OCI-LY3 (cell line): Measurements from ENCODE around the gene GJD2.

ENCODE experiments used
- H2AFZ ChIP-seq: fragments of 200-600, 300-600 bp; shearing (Covaris generic); 2 replicates; pipeline ENCODE4 v1.6.0; 2014; ENCODE audit warnings: antibody characterized with exemption, low read depth, low read length
- H3K27ac ChIP-seq: fragments of 200-600, 300-600 bp; sonication (generic); 2 replicates; pipeline ENCODE4 v1.5.1; 2014; ENCODE audit warnings: mild to moderate bottlenecking, low read length, moderate library complexity, mixed read lengths
- H3K27me3 ChIP-seq: fragments of 200-600, 300-600 bp; sonication (generic); 2 replicates; pipeline ENCODE4 v1.6.1; 2014; ENCODE audit warnings: low read depth, low read length, mixed read lengths
- H3K36me3 ChIP-seq: fragments of 200-600, 300-600 bp; sonication (generic); replicated peaks from 2 replicates; pipeline ENCODE3; 2014; ENCODE audit warnings: low read depth, low read length, mixed read lengths
- H3K4me1 ChIP-seq: fragments of 300-600, 200-600 bp; sonication (generic); 2 replicates; pipeline ENCODE4 v1.6.1; 2014; ENCODE audit warnings: low read length, mixed read lengths
- H3K4me2 ChIP-seq: fragments of 200-600, 300-600 bp; sonication (generic); 2 replicates; pipeline ENCODE4 v1.6.1; 2014; ENCODE audit warnings: low read length, mixed read lengths
- H3K4me3 ChIP-seq: fragments of 300-600, 200-600 bp; sonication (generic); 2 replicates; pipeline ENCODE4 v1.5.1; 2014; ENCODE audit warnings: antibody characterized with exemption, mild to moderate bottlenecking, low read length, moderate library complexity
- H3K79me2 ChIP-seq: fragments of 300-600, 200-600 bp; shearing (Covaris generic); 2 replicates; pipeline ENCODE4 v1.6.1; 2014; ENCODE audit warnings: mild to moderate bottlenecking, low read length, mixed read lengths
- H3K9ac ChIP-seq: fragments of 300-600, 200-600 bp; shearing (Covaris generic); 2 replicates; pipeline ENCODE4 v1.6.0; 2014; ENCODE audit warnings: mild to moderate bottlenecking, low read length, moderate library complexity
- H3K9me3 ChIP-seq: fragments of 200-600, 300-600 bp; shearing (Covaris generic); 2 replicates; pipeline ENCODE4 v1.6.1; 2014; ENCODE audit warnings: low read length, mixed read lengths; ENCODE audit not compliant: insufficient read depth
- H4K20me1 ChIP-seq: fragments of 200-600, 300-600 bp; sonication (generic); 2 replicates; pipeline ENCODE4 v1.6.1; 2016; ENCODE audit warnings: low read length, mixed read lengths; ENCODE audit not compliant: insufficient read depth
- CTCF ChIP-seq: fragments of 200-600, 300-600 bp; sonication (generic); IDR thresholded peaks from 2 replicates; pipeline ENCODE4 v1.5.1; 2014; ENCODE audit warnings: antibody characterized with exemption, low read length, low read depth
- EZH2phosphoT487 ChIP-seq: fragments of 200-600 bp; shearing (Covaris generic); IDR thresholded peaks from 2 replicates; pipeline ENCODE4 v1.6.1; 2018; ENCODE audit warnings: antibody characterized with exemption, mixed run types, low read depth

GJD2 gene

DNA sequence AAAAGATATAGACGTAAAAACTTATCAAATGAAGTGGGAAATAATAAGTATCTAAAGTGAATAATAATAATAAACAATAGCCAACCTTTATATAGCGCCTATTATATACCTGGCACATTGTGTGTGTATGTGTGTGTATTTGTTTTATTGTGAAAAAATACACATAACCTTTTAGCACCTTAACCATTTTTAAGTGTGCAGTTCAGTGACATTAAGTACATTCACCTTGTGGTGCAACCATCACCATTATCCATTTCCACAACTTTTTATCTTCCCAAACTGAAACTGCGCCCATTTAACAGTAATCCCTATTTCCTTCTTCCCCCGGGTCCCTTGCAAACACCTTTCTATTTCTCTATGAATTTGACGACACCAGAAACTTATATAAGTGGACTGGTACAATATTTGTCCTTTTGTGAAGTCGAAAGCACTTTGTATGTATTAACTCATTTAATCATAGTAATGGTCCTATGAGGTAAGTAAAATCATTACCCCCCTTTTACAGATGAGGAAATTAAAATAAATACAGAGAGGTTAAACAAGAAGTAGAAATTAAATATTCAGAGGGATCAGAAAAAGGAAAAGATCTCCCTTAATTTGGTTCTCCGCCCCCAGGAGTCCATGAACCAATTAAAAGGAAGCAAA is 33.5 kb downstream of the GJD2 start:
- no peaks in the 10 kb centered on the region for H3K79me2 ChIP-seq
- no peaks in the 10 kb centered on the region for H3K4me1 ChIP-seq
- H3K4me3 ChIP-seq: no peak overlapping the region
- no peak overlapping the region for H3K27ac ChIP-seq
- H3K27me3 ChIP-seq: peaks cover 41% of the 10 kb centered on the region
- H2AFZ ChIP-seq: no peak overlapping the region
- H3K9ac ChIP-seq: no peak overlapping the region
- H3K4me2 ChIP-seq: no peak overlapping the region
- H3K36me3 ChIP-seq: no peaks in the 10 kb centered on the region
- H4K20me1 ChIP-seq: no peaks in the 10 kb centered on the region
- no peak for TF ChIP-seq CTCF
- TF ChIP-seq EZH2phosphoT487: no peak
- no peaks in the 10 kb centered on the region for H3K9me3 ChIP-seq

GRCh38 chr15:34719695-34720094 is 35.1 kb downstream of the GJD2 start:
- Histone ChIP-seq H3K9ac (no peak overlapping the region), H3K79me2 (no peaks in the 10 kb centered on the region), H3K9me3 (no peaks in the 10 kb centered on the region), H3K27me3 (peaks cover 44% of the 10 kb centered on the region), H3K4me1 (no peaks in the 10 kb centered on the region), H4K20me1 (no peaks in the 10 kb centered on the region), H3K4me3 (no peak overlapping the region), H3K4me2 (no peak overlapping the region), H3K36me3 (no peaks in the 10 kb centered on the region), H3K27ac (no peak overlapping the region), H2AFZ (no peak overlapping the region)
- no peak for TF ChIP-seq EZH2phosphoT487

GRCh38 chr15:34718681-34719665 is 35.8 kb downstream of the GJD2 start:
- H3K4me3 ChIP-seq: no peak overlapping the region
- TF ChIP-seq CTCF: no peak
- no peak for TF ChIP-seq EZH2phosphoT487
- no peak overlapping the region for H3K27ac ChIP-seq
- H3K4me1 ChIP-seq: no peaks in the 10 kb centered on the region
- no peaks in the 10 kb centered on the region for H4K20me1 ChIP-seq
- no peak overlapping the region for H3K4me2 ChIP-seq
- H3K27me3 ChIP-seq: peaks cover 50% of the 10 kb centered on the region
- no peak overlapping the region for H3K9ac ChIP-seq
- H3K79me2 ChIP-seq: no peaks in the 10 kb centered on the region
- H3K36me3 ChIP-seq: no peaks in the 10 kb centered on the region
- no peak overlapping the region for H2AFZ ChIP-seq
- H3K9me3 ChIP-seq: no peaks in the 10 kb centered on the region

- Histone ChIP-seq H3K4me2 (no peak overlapping the region), H3K27ac (no peak overlapping the region)
Measured at GRCh38 chr15:34717729-34718128, 37.1 kb downstream of the GJD2 start.

More at GRCh38 chr15:34717729-34718128, 37.1 kb downstream of the GJD2 start:
- Histone ChIP-seq H3K4me1 (no peaks in the 10 kb centered on the region), H3K9ac (no peak overlapping the region), H2AFZ (no peak overlapping the region), H3K9me3 (no peaks in the 10 kb centered on the region), H3K36me3 (no peaks in the 10 kb centered on the region), H3K79me2 (no peaks in the 10 kb centered on the region), H3K4me3 (no peak overlapping the region), H3K27me3 (peaks cover 60% of the 10 kb centered on the region), H4K20me1 (no peaks in the 10 kb centered on the region)
- TF ChIP-seq EZH2phosphoT487 (no peak), CTCF (no peak)
